T-helper 2 cell (primary cell): ENCODE data around the gene ZNF274.
"Not testable (repeated sequence)": the region's sequence is repeated elsewhere in the genome, so short reads cannot be mapped to it uniquely, and the experiment has no call there.

Source experiments
- DNase-seq, 5 experiments: peaks; one replicate each; pipeline versions ENCODE4 v3.0.0 to v3.0.0-alpha.2; 2012 to 2022

ZNF274 gene

DNA sequence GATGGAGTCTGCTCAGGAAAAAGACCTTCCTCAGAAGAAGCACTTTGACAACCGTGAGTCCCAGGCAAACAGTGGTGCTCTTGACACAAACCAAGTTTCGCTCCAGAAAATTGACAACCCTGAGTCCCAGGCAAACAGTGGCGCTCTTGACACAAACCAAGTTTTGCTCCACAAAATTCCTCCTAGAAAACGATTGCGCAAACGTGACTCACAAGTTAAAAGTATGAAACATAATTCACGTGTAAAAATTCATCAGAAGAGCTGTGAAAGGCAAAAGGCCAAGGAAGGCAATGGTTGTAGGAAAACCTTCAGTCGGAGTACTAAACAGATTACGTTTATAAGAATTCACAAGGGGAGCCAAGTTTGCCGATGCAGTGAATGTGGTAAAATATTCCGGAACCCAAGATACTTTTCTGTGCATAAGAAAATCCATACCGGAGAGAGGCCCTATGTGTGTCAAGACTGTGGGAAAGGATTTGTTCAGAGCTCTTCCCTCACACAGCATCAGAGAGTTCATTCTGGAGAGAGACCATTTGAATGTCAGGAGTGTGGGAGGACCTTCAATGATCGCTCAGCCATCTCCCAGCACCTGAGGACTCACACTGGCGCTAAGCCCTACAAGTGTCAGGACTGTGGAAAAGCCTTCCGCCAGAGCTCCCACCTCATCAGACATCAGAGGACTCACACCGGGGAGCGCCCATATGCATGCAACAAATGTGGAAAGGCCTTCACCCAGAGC, 29.6 kb downstream of the ZNF274 start:
- DNase-seq, result no peak

DNA sequence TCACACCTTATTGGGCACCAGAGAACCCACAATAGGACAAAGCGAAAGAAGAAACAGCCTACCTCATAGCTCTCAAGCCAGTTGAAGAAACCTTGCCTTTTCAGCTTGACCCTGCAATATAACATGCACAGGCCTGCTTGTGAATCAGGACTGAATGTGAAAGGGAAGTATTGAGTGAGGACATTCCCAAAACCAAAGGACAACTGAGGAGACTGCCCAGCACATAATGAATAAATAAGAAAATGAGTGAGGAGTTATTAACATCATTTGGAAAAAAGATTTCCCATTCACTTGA, 30.2 kb downstream of the ZNF274 start:
- DNase-seq, result no peak

DNA sequence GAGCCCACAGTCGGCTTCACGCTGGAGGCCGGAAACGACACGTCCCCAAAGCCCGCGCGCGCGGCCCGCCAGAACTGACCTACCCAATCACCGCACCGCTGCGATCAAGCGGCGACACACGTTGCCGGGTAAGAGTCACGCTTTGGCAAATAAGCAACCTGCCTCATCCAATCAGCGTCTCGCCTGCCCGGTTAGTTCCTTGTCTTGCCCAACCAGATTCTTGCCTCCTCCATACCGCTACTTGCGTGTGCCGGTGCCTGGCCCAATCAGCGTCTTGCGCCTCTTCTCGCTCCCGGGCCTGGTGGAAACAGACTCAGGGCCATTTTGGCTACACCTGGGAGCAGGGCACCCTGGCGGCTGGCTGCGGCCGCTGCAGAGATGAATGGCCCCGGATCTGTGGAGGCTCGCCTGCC, 34.2 kb downstream of the ZNF274 start:
- DNase-seq, result no peak

- no peak for DNase-seq
Measured at GRCh38 chr19:58217607-58218391, 34.9 kb downstream of the ZNF274 start.

GRCh38 chr19:58218899-58219298, 36.0 kb downstream of the ZNF274 start:
- DNase-seq, result peak in 2 of 5 experiments; percentile 15 to 59

GRCh38 chr19:58227964-58228584, 45.2 kb downstream of the ZNF274 start:
- DNase-seq, result no peak

DNA sequence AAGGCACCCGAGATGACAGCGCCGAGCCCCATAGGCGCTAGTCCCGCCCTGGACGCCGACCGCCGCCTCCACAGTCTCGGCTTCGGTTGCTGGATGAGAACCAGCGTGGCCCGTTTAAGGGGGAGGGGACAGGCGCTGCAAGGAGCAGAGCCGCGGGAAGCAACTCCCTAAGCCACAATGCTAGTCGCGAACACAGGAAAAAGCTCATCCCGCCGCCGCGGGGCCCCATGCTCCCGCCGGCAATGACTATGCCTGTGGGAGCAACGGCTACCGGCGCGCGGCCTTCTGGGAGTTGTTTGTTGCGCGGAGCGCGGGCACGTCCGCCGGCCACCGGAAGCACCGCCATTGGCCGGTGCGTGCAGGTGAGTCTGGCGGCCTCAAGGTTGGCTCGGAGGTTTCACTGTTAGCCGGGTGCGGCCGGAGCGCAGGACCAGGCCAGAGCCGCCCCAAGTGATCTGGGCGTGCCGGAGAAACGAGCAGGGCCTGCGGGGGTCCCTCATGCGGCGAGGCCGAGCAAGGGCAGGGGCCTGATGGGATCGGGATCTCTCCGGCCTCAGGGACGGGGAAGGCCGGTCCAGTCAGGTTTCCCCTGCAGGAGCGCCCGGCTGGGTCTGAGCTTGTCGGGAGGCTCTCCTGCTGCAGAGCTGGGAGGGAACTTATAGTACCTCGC, 45.9 kb downstream of the ZNF274 start, which contains the start of gene ZNF544:
Gene ZNF544, plus strand, starts transcription at position 330 of the 670 bp plus-strand sequence. CDS start 15,110 bp downstream, outside the sequence.
- peak in 4 of 5 experiments; percentile 21 to 71 (median 28) for DNase-seq

DNA sequence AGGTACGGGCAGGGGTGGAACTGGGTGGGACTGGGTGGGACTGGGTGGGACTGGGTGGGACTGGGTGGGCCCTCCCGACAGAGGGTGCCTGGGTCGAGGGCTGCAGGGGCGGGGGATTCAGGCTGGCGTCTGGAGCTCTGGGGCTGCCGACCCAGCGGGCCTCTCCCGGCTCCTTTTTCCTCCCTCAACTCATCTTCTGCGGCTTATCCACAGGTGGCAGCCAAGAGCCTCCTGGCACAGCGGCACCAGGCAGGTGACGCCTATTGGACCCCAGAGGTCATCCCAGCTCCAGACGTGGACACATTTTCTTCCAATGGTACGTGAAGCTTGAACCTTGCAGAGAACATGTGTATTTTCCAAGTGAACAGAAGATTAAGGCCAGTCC, 46.4 kb downstream of the ZNF274 start:
- DNase-seq, result peak in 1 of 5 experiments; percentile 30

GRCh38 chr19:58237324-58237723, 54.5 kb downstream of the ZNF274 start:
- no peak for DNase-seq

GRCh38 chr19:58243351-58243750, 60.5 kb downstream of the ZNF274 start:
- DNase-seq, result no peak

- no peak for DNase-seq
Measured at GRCh38 chr19:58248886-58249285, 66.0 kb downstream of the ZNF274 start.

DNA sequence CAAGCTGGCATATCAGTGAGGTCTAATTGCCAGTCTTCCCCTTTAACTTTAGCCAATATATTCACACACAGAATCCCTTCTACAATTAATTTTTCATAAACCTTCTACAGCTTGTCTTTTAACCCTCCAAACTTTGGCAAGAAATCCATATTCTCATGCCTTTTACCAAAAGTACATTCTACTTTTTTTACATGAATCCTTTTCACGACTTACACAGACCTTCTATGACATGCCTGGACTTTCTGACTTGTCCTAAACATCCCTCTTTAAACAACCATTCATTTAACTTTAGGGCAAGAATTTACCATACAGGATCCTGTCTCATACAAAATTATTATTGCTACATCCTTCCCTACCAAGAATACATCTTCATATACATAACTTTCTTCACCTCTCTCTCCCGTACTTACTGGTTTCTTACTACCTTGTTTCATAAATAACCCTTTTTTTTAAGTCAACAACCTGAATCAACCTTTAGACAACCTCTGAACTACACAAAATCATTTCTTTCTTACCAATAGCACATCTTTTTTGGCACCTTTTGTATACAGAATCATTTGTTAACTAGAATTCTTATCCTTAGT, 69.3 kb downstream of the ZNF274 start:
- DNase-seq, result peak in 1 of 5 experiments; percentile 22

GRCh38 chr19:58258259-58258658, 75.4 kb downstream of the ZNF274 start:
- DNase-seq, result not testable (repeated sequence)

DNA sequence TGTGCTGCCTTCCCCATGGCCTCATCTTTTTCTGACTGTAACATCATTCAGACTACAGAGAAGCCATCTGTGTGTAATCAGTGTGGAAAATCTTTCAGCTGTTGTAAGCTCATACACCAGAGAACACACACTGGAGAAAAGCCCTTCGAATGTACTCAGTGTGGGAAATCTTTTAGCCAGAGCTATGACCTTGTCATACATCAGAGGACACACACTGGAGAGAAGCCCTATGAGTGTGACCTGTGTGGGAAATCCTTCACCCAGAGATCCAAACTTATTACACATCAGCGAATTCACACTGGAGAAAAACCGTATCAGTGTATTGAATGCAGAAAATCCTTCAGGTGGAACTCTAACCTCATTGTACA, 78.7 kb downstream of the ZNF274 start:
- peak in 1 of 5 experiments; percentile 10 for DNase-seq

GRCh38 chr19:58261968-58262921, 79.4 kb downstream of the ZNF274 start:
- DNase-seq, result peak in 1 of 5 experiments; percentile 6

DNA sequence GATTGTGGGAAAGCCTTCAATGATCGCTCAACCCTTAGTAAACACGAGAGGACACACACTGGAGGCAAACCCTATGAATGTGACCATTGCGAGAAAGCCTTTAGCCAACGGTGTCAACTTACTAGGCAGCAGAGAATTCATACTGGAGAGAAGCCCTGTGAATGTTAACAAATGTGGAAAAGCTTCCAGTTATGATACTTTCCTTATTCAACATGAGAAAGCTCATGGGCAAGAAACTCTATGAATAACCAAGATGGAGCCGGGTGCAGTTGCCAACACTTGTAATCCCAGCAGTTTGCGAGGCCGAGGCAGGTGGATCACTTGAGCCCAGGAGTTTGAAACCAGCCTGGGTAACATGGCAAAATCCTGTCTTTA, 80.0 kb downstream of the ZNF274 start:
- no peak for DNase-seq
